GM23338 (cell line): ENCODE data around the gene ARMCX5. TPM values are rescaled to one million over a fixed set of nuclear protein-coding genes. Genes with fewer than 3 reads are reported as not detected.

ENCODE experiments used
- ATAC-seq: fragments of 200-7000 bp; cut with Tn5 transposase; 3 replicates; pipeline ENCODE4 v1.9.1; 2020
- DNase-seq: peaks from one replicate; pipeline ENCODE4 v3.0.0-alpha.2; 2015; ENCODE audit warnings: low spot score
- H2AFZ ChIP-seq: fragments of 200-600 bp; sonication (generic); 2 replicates; pipeline ENCODE4 v1.8.0; 2016; ENCODE audit warnings: antibody characterized with exemption, mild to moderate bottlenecking, moderate library complexity
- H3F3A ChIP-seq: fragments of 200-600 bp; sonication (generic); replicated peaks from 2 replicates; pipeline ENCODE4 v1.8.0; 2017; ENCODE audit warnings: antibody characterized with exemption, mixed run types, low read depth
- H3K27ac ChIP-seq: fragments of 200-600 bp; sonication (generic); 2 replicates; pipeline ENCODE4 v1.6.1; 2016; ENCODE audit warnings: low read depth
- H3K27me3 ChIP-seq: fragments of 200-600 bp; sonication (generic); 2 replicates; pipeline ENCODE4 v1.8.0; 2016; ENCODE audit warnings: mild to moderate bottlenecking, mixed run types, moderate library complexity; ENCODE audit not compliant: insufficient read depth
- H3K36me3 ChIP-seq: fragments of 200-600 bp; sonication (generic); 2 replicates; pipeline ENCODE4 v1.8.0; 2016; ENCODE audit warnings: mild to moderate bottlenecking; ENCODE audit not compliant: insufficient read depth
- H3K4me1 ChIP-seq: fragments of 200-600 bp; sonication (generic); 2 replicates; pipeline ENCODE4 v1.8.0; 2016; ENCODE audit warnings: mild to moderate bottlenecking, moderate library complexity; ENCODE audit not compliant: insufficient read depth
- H3K4me2 ChIP-seq: fragments of 200-600 bp; sonication (generic); 2 replicates; pipeline ENCODE4 v1.7.1; 2017; ENCODE audit warnings: mixed run types
- H3K4me3 ChIP-seq: fragments of 200-600 bp; sonication (generic); 2 replicates; pipeline ENCODE4 v1.6.1; 2016; ENCODE audit warnings: mixed run types
- H3K79me2 ChIP-seq: fragments of 200-600 bp; sonication (generic); replicated peaks from 2 replicates; pipeline ENCODE4 v1.8.0; 2017; ENCODE audit warnings: mild to moderate bottlenecking; ENCODE audit not compliant: insufficient read depth
- H3K9me2 ChIP-seq: fragments of 200-600 bp; sonication (generic); 2 replicates; pipeline ENCODE4 v1.8.0; 2017; ENCODE audit not compliant: insufficient read depth
- H4K20me1 ChIP-seq: fragments of 200-600 bp; sonication (generic); replicated peaks from 2 replicates; pipeline ENCODE4 v1.8.0; 2017; ENCODE audit warnings: mild to moderate bottlenecking; ENCODE audit not compliant: insufficient read depth
- H3K27ac Mint-ChIP-seq: 2 replicates; pipeline ENCODE4 v1.8.0; 2020; ENCODE audit warnings: inconsistent platforms, mild to moderate bottlenecking, moderate library complexity, mixed read lengths
- H3K27me3 Mint-ChIP-seq: 3 replicates; pipeline ENCODE4 v1.8.0; 2022; ENCODE audit warnings: low read depth, mild to moderate bottlenecking, moderate library complexity, mixed read lengths, inconsistent platforms; ENCODE audit not compliant: insufficient read depth, poor library complexity
- H3K36me3 Mint-ChIP-seq: 3 replicates; pipeline ENCODE4 v1.8.0; 2021; ENCODE audit warnings: low read depth, mild to moderate bottlenecking, inconsistent platforms, moderate library complexity, mixed read lengths
- H3K4me1 Mint-ChIP-seq: 3 replicates; pipeline ENCODE4 v1.8.0; 2020; ENCODE audit warnings: mild to moderate bottlenecking, inconsistent platforms, mixed read lengths
- H3K4me3 Mint-ChIP-seq: 3 replicates; pipeline ENCODE4 v1.8.0; 2021; ENCODE audit warnings: moderate library complexity, mild to moderate bottlenecking, inconsistent platforms, mixed read lengths
- H3K9me3 Mint-ChIP-seq: 3 replicates; pipeline ENCODE4 v1.8.0; 2020; ENCODE audit warnings: moderate library complexity, mild to moderate bottlenecking, inconsistent platforms, mixed read lengths
- EZH2 ChIP-seq: fragments of 200-600 bp; sonication (generic); IDR thresholded peaks from one replicate; pipeline ENCODE4 v1.8.0; 2017; ENCODE audit warnings: antibody characterized with exemption, mild to moderate bottlenecking, low read depth; ENCODE audit not compliant: unreplicated experiment
- JUNB ChIP-seq: IDR thresholded peaks from one replicate; pipeline ENCODE4 v1.6.1; 2016; ENCODE audit warnings: antibody characterized with exemption; ENCODE audit not compliant: unreplicated experiment
- NANOG ChIP-seq: IDR thresholded peaks from 2 replicates; pipeline ENCODE4 v1.6.1; 2016; ENCODE audit warnings: antibody characterized with exemption, borderline replicate concordance
- REST ChIP-seq: IDR thresholded peaks from one replicate; pipeline ENCODE4 v1.6.1; 2018; ENCODE audit warnings: antibody characterized with exemption; ENCODE audit not compliant: unreplicated experiment
- STAT1 ChIP-seq: IDR thresholded peaks from one replicate; pipeline ENCODE4 v1.6.1; 2016; ENCODE audit warnings: antibody characterized with exemption; ENCODE audit not compliant: unreplicated experiment
- ZNF114 ChIP-seq: fragments of 250-450 bp; sonication (Bioruptor Pico); IDR thresholded peaks from 2 replicates; pipeline ENCODE4 v1.5.0; 2020; ENCODE audit warnings: mild to moderate bottlenecking, moderate library complexity
- ZNF331 ChIP-seq: fragments of 250-450 bp; sonication (Bioruptor Pico); IDR thresholded peaks from 2 replicates; pipeline ENCODE4 v1.5.0; 2020; ENCODE audit warnings: low read depth, mild to moderate bottlenecking, moderate library complexity
- polyA plus RNA-seq: library from polyadenylated mRNA; unstranded; fragments of >200 nt; fragmentation: Nextera tagmentation; extraction: Ambion mirVana; gene quantifications from 2 replicates; pipeline ENCODE4 v1.2.1, GENCODE V29; 2016
- total RNA-seq: library from RNA; depleted of rRNA; stranded (reverse); fragments of >200 nt; shearing (Covaris generic); gene quantifications from 2 replicates; pipeline ENCODE4 v1.2.3, GENCODE V29; 2014
- TF ChIP-seq, protein P1 (sequence below): fragments of 250-450 bp; sonication (Bioruptor Pico); IDR thresholded peaks from 2 replicates; pipeline ENCODE4 v1.5.0; 2020; ENCODE audit warnings: mild to moderate bottlenecking, moderate library complexity
- TF ChIP-seq, protein P2 (sequence below): IDR thresholded peaks from 2 replicates; pipeline ENCODE4 v1.6.1; 2016; ENCODE audit warnings: antibody characterized with exemption
- TF ChIP-seq, protein P3 (sequence below), 2 experiments: fragments of 200-600 bp in 1 of 2; sonication (generic) in 1 of 2; conservative IDR thresholded peaks; 2 replicates each; pipeline versions ENCODE4 v1.5.1 to v1.6.1; 2016 to 2017; ENCODE audit warnings: antibody characterized with exemption in 2 of 2, low read depth in 2 of 2, mild to moderate bottlenecking in 2 of 2, moderate library complexity in 1 of 2

ARMCX5 gene
- total and polyA plus RNA-seq, 2 experiments from 2014 or later: 6.6 to 18.6 TPM

DNA sequence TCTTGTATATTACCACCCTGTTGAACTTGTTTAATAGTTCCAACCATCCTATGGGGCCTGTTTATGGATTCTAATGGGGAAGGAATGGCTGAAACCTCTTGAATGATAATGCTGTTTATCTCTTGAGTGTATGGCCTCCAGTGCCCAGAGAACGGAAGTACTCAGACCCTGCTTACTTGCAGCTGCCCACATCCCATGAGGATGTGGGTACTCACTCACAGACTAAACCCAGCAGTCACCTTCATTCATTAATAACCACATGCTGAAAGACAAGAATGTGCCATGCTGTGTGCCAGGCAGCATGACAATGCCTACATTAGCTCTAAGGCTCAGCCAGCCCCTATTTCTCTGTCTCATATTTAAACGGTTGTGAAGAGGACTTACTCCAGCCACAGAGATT lies 5.9 kb upstream of the ARMCX5 start (continued):
- no peak for TF ChIP-seq ZNF331
- TF ChIP-seq EZH2: no peak
- TF ChIP-seq, protein P1, sequence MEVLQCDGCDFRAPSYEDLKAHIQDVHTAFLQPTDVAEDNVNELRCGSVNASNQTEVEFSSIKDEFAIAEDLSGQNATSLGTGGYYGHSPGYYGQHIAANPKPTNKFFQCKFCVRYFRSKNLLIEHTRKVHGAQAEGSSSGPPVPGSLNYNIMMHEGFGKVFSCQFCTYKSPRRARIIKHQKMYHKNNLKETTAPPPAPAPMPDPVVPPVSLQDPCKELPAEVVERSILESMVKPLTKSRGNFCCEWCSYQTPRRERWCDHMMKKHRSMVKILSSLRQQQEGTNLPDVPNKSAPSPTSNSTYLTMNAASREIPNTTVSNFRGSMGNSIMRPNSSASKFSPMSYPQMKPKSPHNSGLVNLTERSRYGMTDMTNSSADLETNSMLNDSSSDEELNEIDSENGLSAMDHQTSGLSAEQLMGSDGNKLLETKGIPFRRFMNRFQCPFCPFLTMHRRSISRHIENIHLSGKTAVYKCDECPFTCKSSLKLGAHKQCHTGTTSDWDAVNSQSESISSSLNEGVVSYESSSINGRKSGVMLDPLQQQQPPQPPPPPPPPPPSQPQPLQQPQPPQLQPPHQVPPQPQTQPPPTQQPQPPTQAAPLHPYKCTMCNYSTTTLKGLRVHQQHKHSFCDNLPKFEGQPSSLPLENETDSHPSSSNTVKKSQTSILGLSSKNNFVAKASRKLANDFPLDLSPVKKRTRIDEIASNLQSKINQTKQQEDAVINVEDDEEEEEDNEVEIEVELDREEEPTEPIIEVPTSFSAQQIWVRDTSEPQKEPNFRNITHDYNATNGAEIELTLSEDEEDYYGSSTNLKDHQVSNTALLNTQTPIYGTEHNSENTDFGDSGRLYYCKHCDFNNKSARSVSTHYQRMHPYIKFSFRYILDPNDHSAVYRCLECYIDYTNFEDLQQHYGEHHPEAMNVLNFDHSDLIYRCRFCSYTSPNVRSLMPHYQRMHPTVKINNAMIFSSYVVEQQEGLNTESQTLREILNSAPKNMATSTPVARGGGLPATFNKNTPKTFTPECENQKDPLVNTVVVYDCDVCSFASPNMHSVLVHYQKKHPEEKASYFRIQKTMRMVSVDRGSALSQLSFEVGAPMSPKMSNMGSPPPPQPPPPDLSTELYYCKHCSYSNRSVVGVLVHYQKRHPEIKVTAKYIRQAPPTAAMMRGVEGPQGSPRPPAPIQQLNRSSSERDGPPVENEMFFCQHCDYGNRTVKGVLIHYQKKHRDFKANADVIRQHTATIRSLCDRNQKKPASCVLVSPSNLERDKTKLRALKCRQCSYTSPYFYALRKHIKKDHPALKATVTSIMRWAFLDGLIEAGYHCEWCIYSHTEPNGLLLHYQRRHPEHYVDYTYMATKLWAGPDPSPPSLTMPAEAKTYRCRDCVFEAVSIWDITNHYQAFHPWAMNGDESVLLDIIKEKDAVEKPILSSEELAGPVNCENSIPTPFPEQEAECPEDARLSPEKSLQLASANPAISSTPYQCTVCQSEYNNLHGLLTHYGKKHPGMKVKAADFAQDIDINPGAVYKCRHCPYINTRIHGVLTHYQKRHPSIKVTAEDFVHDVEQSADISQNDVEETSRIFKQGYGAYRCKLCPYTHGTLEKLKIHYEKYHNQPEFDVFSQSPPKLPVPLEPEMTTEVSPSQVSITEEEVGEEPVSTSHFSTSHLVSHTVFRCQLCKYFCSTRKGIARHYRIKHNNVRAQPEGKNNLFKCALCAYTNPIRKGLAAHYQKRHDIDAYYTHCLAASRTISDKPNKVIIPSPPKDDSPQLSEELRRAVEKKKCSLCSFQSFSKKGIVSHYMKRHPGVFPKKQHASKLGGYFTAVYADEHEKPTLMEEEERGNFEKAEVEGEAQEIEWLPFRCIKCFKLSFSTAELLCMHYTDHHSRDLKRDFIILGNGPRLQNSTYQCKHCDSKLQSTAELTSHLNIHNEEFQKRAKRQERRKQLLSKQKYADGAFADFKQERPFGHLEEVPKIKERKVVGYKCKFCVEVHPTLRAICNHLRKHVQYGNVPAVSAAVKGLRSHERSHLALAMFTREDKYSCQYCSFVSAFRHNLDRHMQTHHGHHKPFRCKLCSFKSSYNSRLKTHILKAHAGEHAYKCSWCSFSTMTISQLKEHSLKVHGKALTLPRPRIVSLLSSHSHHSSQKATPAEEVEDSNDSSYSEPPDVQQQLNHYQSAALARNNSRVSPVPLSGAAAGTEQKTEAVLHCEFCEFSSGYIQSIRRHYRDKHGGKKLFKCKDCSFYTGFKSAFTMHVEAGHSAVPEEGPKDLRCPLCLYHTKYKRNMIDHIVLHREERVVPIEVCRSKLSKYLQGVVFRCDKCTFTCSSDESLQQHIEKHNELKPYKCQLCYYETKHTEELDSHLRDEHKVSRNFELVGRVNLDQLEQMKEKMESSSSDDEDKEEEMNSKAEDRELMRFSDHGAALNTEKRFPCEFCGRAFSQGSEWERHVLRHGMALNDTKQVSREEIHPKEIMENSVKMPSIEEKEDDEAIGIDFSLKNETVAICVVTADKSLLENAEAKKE: no peak
- no peak for TF ChIP-seq JUNB
- TF ChIP-seq, protein P2, sequence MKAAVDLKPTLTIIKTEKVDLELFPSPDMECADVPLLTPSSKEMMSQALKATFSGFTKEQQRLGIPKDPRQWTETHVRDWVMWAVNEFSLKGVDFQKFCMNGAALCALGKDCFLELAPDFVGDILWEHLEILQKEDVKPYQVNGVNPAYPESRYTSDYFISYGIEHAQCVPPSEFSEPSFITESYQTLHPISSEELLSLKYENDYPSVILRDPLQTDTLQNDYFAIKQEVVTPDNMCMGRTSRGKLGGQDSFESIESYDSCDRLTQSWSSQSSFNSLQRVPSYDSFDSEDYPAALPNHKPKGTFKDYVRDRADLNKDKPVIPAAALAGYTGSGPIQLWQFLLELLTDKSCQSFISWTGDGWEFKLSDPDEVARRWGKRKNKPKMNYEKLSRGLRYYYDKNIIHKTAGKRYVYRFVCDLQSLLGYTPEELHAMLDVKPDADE: no peak

DNA sequence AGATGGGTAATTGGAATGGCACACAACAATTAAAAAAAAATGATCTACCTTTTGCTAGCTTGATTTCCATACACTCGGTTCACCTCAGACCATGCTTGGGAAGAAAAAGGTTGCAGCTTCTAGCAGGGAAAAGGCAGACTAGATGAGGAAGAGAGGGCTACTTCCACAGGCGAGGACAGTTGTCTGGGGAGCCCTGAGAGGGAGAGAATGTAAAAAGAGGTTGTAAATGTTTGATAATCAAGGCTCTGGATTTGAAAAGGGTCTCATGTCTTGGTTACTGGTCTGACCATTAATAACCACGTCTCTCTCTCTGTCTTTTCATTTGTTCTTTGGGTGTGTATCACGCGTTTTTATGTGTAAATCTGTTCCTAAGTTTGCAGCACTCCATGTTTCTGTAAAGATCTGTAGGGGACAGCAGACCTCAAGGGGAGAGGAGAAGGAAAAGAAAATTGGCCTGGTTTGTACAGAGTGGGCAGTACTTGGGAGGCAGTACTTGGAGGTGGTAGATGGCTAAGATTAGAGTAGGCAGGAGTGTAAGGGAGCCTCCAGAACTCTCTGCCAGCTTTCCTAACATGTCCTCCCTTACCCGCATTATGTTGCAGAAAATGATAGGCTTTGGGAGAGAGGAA lies 750 bp downstream of the ARMCX5 start:
- peaks cover 8% of the 10 kb centered on the region; the same call in 2 of the 3 replicates for H3K4me1 Mint-ChIP-seq
- H3K79me2 ChIP-seq: peaks cover 5% of the 10 kb centered on the region; the same call in 1 of the 2 replicates
- H3K27me3 Mint-ChIP-seq: no peaks in the 10 kb centered on the region
- no peak overlapping the region for H3K27ac ChIP-seq
- H3K9me3 Mint-ChIP-seq: no peaks in the 10 kb centered on the region
- H3K4me2 ChIP-seq: peak overlapping the region; percentile 84
- H3F3A ChIP-seq: no peaks in the 10 kb centered on the region
- peaks cover 19% of the 10 kb centered on the region for H3K36me3 Mint-ChIP-seq
- peak; percentile 0 for DNase-seq
- H2AFZ ChIP-seq: peak overlapping the region; percentile 77
- peak overlapping the region; percentile 98 for H3K27ac Mint-ChIP-seq
- no peaks in the 10 kb centered on the region for H3K36me3 ChIP-seq
- H3K9me2 ChIP-seq: no peaks in the 10 kb centered on the region
- H3K4me1 ChIP-seq: no peaks in the 10 kb centered on the region
- peak; percentile 21; the same call in 2 of the 3 replicates for ATAC-seq
- no peaks in the 10 kb centered on the region for H3K27me3 ChIP-seq
- H4K20me1 ChIP-seq: no peaks in the 10 kb centered on the region
- peak overlapping the region; percentile 99 for H3K4me3 Mint-ChIP-seq
- H3K4me3 ChIP-seq: peak overlapping the region; percentile 78
- TF ChIP-seq, protein P3, sequence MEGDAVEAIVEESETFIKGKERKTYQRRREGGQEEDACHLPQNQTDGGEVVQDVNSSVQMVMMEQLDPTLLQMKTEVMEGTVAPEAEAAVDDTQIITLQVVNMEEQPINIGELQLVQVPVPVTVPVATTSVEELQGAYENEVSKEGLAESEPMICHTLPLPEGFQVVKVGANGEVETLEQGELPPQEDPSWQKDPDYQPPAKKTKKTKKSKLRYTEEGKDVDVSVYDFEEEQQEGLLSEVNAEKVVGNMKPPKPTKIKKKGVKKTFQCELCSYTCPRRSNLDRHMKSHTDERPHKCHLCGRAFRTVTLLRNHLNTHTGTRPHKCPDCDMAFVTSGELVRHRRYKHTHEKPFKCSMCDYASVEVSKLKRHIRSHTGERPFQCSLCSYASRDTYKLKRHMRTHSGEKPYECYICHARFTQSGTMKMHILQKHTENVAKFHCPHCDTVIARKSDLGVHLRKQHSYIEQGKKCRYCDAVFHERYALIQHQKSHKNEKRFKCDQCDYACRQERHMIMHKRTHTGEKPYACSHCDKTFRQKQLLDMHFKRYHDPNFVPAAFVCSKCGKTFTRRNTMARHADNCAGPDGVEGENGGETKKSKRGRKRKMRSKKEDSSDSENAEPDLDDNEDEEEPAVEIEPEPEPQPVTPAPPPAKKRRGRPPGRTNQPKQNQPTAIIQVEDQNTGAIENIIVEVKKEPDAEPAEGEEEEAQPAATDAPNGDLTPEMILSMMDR (conservative IDR thresholded peaks at IDR 0.05; ENCODE audit: low read depth in 2 of 2): no peak
- TF ChIP-seq STAT1: no peak
- TF ChIP-seq ZNF331: no peak
- no peak for TF ChIP-seq REST
- no peak for TF ChIP-seq JUNB
- no peak for TF ChIP-seq ZNF114 (CRISPR knock-in tag)
- TF ChIP-seq NANOG: no peak
